ENCODE data around the gene ZNF341. TPM values are rescaled to one million over a fixed set of nuclear protein-coding genes. Genes with fewer than 3 reads are reported as not detected.

ZNF341 gene
- total and polyA plus RNA-seq, 9 of the 15 experiments (the other 6 are each of a cell fraction or from before 2014, with no cell fraction given) = 0.08 to 2.6 (median 1.0) TPM

Other genes starting within 250 kb of the ZNF341 start
- 2.9 and 4.4 TPM in 2 replicates for gene CBFA2T2, start 241.9 kb upstream of the ZNF341 start, total RNA-seq (2014; rRNA removed)
- 3.2 and 5.2 TPM in 2 replicates for gene CBFA2T2, start 241.9 kb upstream of the ZNF341 start, total RNA-seq (2014; rRNA removed; fragmentation: Illumina TruSeq; extraction: Trizol)
- 5.8 and 6.8 TPM in 2 replicates for gene CBFA2T2, start 241.9 kb upstream of the ZNF341 start, total RNA-seq (2015; rRNA removed; fragmentation: Illumina TruSeq; extraction: Trizol)
- gene CBFA2T2, start 241.9 kb upstream of the ZNF341 start, total RNA-seq (2021) = 8.6 and 9.7 TPM in 2 replicates
- gene CBFA2T2, start 241.9 kb upstream of the ZNF341 start, polyA plus RNA-seq (2011; rRNA removed) = 9.6 and 15.6 TPM in 2 replicates
- 7.3 and 8.2 TPM in 2 replicates for gene CBFA2T2, start 241.9 kb upstream of the ZNF341 start, polyA plus RNA-seq (2014; fragmentation: Illumina TruSeq; extraction: Trizol)
- gene CBFA2T2, start 241.9 kb upstream of the ZNF341 start, polyA plus RNA-seq (2014; fragmentation: Nextera tagmentation; extraction: Ambion mirVana) = under 1 TPM; 0.27 to 0.41 TPM
- gene CBFA2T2, start 241.9 kb upstream of the ZNF341 start, polyA plus RNA-seq (2014; rRNA removed) = 7.8 and 8.8 TPM in 2 replicates
- 0.16 TPM in 1 of 2 replicates, not detected in the other for gene C20orf144, start 69.7 kb upstream of the ZNF341 start, total RNA-seq (2014; rRNA removed)
- gene C20orf144, start 69.7 kb upstream of the ZNF341 start, total RNA-seq (2014; rRNA removed; fragmentation: Illumina TruSeq; extraction: Trizol) = 0.11 and 0.16 TPM in 2 replicates
- 0.11 and 0.23 TPM in 2 replicates for gene C20orf144, start 69.7 kb upstream of the ZNF341 start, total RNA-seq (2015; rRNA removed; fragmentation: Illumina TruSeq; extraction: Trizol)
- 0.11 and 0.16 TPM in 2 replicates for gene C20orf144, start 69.7 kb upstream of the ZNF341 start, total RNA-seq (2021)
- 0.10 and 0.11 TPM in 2 replicates for gene C20orf144, start 69.7 kb upstream of the ZNF341 start, polyA plus RNA-seq (2011; rRNA removed)
- 0.12 and 0.22 TPM in 2 replicates for gene C20orf144, start 69.7 kb upstream of the ZNF341 start, polyA plus RNA-seq (2014; fragmentation: Illumina TruSeq; extraction: Trizol)
- under 1 TPM in 1 of 2 experiments, not detected in 1; 0.04 TPM for gene C20orf144, start 69.7 kb upstream of the ZNF341 start, polyA plus RNA-seq (2014; fragmentation: Nextera tagmentation; extraction: Ambion mirVana)
- gene C20orf144, start 69.7 kb upstream of the ZNF341 start, polyA plus RNA-seq (2014; rRNA removed) = 0.16 and 0.23 TPM in 2 replicates
- gene ACTL10, start 65.1 kb upstream of the ZNF341 start, total RNA-seq (2014; rRNA removed) = 0.14 TPM in 1 of 2 replicates, not detected in the other
- gene ACTL10, start 65.1 kb upstream of the ZNF341 start, total RNA-seq (2014; rRNA removed; fragmentation: Illumina TruSeq; extraction: Trizol) = not detected in 2 replicates
- not detected in 2 replicates for gene ACTL10, start 65.1 kb upstream of the ZNF341 start, total RNA-seq (2015; rRNA removed; fragmentation: Illumina TruSeq; extraction: Trizol)
- 0.11 TPM in 1 of 2 replicates, not detected in the other for gene ACTL10, start 65.1 kb upstream of the ZNF341 start, total RNA-seq (2021)
- gene ACTL10, start 65.1 kb upstream of the ZNF341 start, polyA plus RNA-seq (2011; rRNA removed) = not detected in 2 replicates
- gene ACTL10, start 65.1 kb upstream of the ZNF341 start, polyA plus RNA-seq (2014; fragmentation: Illumina TruSeq; extraction: Trizol) = not detected in 2 replicates
- not detected for gene ACTL10, start 65.1 kb upstream of the ZNF341 start, polyA plus RNA-seq (2014; fragmentation: Nextera tagmentation; extraction: Ambion mirVana)
- gene ACTL10, start 65.1 kb upstream of the ZNF341 start, polyA plus RNA-seq (2014; rRNA removed) = 0.07 and 0.13 TPM in 2 replicates
- gene NECAB3, start 57.6 kb upstream of the ZNF341 start, total RNA-seq (2014; rRNA removed) = 52.0 and 74.0 TPM in 2 replicates
- 16.0 and 17.8 TPM in 2 replicates for gene NECAB3, start 57.6 kb upstream of the ZNF341 start, total RNA-seq (2014; rRNA removed; fragmentation: Illumina TruSeq; extraction: Trizol)
- 31.5 and 36.5 TPM in 2 replicates for gene NECAB3, start 57.6 kb upstream of the ZNF341 start, total RNA-seq (2015; rRNA removed; fragmentation: Illumina TruSeq; extraction: Trizol)
- 57.1 and 57.8 TPM in 2 replicates for gene NECAB3, start 57.6 kb upstream of the ZNF341 start, total RNA-seq (2021)
- gene NECAB3, start 57.6 kb upstream of the ZNF341 start, polyA plus RNA-seq (2011; rRNA removed) = 25.6 and 32.7 TPM in 2 replicates
- 35.8 and 37.6 TPM in 2 replicates for gene NECAB3, start 57.6 kb upstream of the ZNF341 start, polyA plus RNA-seq (2014; fragmentation: Illumina TruSeq; extraction: Trizol)
- gene NECAB3, start 57.6 kb upstream of the ZNF341 start, polyA plus RNA-seq (2014; fragmentation: Nextera tagmentation; extraction: Ambion mirVana) = 1 to 10 TPM in 1 of 2 experiments, under 1 TPM in 1; 0.94 to 1.9 TPM
- gene NECAB3, start 57.6 kb upstream of the ZNF341 start, polyA plus RNA-seq (2014; rRNA removed) = 63.3 and 67.6 TPM in 2 replicates
- gene E2F1, start 45.6 kb upstream of the ZNF341 start, total RNA-seq (2014; rRNA removed) = 17.3 and 23.4 TPM in 2 replicates
- 9.0 and 10.8 TPM in 2 replicates for gene E2F1, start 45.6 kb upstream of the ZNF341 start, total RNA-seq (2014; rRNA removed; fragmentation: Illumina TruSeq; extraction: Trizol)
- gene E2F1, start 45.6 kb upstream of the ZNF341 start, total RNA-seq (2015; rRNA removed; fragmentation: Illumina TruSeq; extraction: Trizol) = 14.9 and 15.3 TPM in 2 replicates
- gene E2F1, start 45.6 kb upstream of the ZNF341 start, total RNA-seq (2021) = 24.6 and 25.3 TPM in 2 replicates
- 12.7 and 19.3 TPM in 2 replicates for gene E2F1, start 45.6 kb upstream of the ZNF341 start, polyA plus RNA-seq (2011; rRNA removed)
- gene E2F1, start 45.6 kb upstream of the ZNF341 start, polyA plus RNA-seq (2014; fragmentation: Illumina TruSeq; extraction: Trizol) = 13.1 and 17.8 TPM in 2 replicates
- gene E2F1, start 45.6 kb upstream of the ZNF341 start, polyA plus RNA-seq (2014; fragmentation: Nextera tagmentation; extraction: Ambion mirVana) = under 1 TPM; 0.14 to 0.39 TPM
- 28.9 and 30.6 TPM in 2 replicates for gene E2F1, start 45.6 kb upstream of the ZNF341 start, polyA plus RNA-seq (2014; rRNA removed)
- 5.6 and 9.1 TPM in 2 replicates for gene PXMP4, start 11.7 kb upstream of the ZNF341 start, total RNA-seq (2014; rRNA removed)
- 3.6 and 4.8 TPM in 2 replicates for gene PXMP4, start 11.7 kb upstream of the ZNF341 start, total RNA-seq (2014; rRNA removed; fragmentation: Illumina TruSeq; extraction: Trizol)
- gene PXMP4, start 11.7 kb upstream of the ZNF341 start, total RNA-seq (2015; rRNA removed; fragmentation: Illumina TruSeq; extraction: Trizol) = 4.4 and 6.7 TPM in 2 replicates
- 11.4 and 12.6 TPM in 2 replicates for gene PXMP4, start 11.7 kb upstream of the ZNF341 start, total RNA-seq (2021)
- gene PXMP4, start 11.7 kb upstream of the ZNF341 start, polyA plus RNA-seq (2011; rRNA removed) = 6.7 and 7.3 TPM in 2 replicates
- 9.8 and 10.4 TPM in 2 replicates for gene PXMP4, start 11.7 kb upstream of the ZNF341 start, polyA plus RNA-seq (2014; fragmentation: Illumina TruSeq; extraction: Trizol)
- gene PXMP4, start 11.7 kb upstream of the ZNF341 start, polyA plus RNA-seq (2014; fragmentation: Nextera tagmentation; extraction: Ambion mirVana) = 10 to 100 TPM; 24.4 to 29.1 TPM
- 5.7 and 6.8 TPM in 2 replicates for gene PXMP4, start 11.7 kb upstream of the ZNF341 start, polyA plus RNA-seq (2014; rRNA removed)
- gene CHMP4B, start 79.4 kb downstream of the ZNF341 start, total RNA-seq (2014; rRNA removed) = 35.4 and 39.2 TPM in 2 replicates
- 18.6 and 18.8 TPM in 2 replicates for gene CHMP4B, start 79.4 kb downstream of the ZNF341 start, total RNA-seq (2014; rRNA removed; fragmentation: Illumina TruSeq; extraction: Trizol)
- gene CHMP4B, start 79.4 kb downstream of the ZNF341 start, total RNA-seq (2015; rRNA removed; fragmentation: Illumina TruSeq; extraction: Trizol) = 30.4 and 30.8 TPM in 2 replicates
- 43.9 and 45.1 TPM in 2 replicates for gene CHMP4B, start 79.4 kb downstream of the ZNF341 start, total RNA-seq (2021)
- 25.2 and 31.8 TPM in 2 replicates for gene CHMP4B, start 79.4 kb downstream of the ZNF341 start, polyA plus RNA-seq (2011; rRNA removed)
- 55.9 and 61.8 TPM in 2 replicates for gene CHMP4B, start 79.4 kb downstream of the ZNF341 start, polyA plus RNA-seq (2014; fragmentation: Illumina TruSeq; extraction: Trizol)
- 1 to 10 TPM; 1.8 to 2.5 TPM for gene CHMP4B, start 79.4 kb downstream of the ZNF341 start, polyA plus RNA-seq (2014; fragmentation: Nextera tagmentation; extraction: Ambion mirVana)
- 51.9 and 64.7 TPM in 2 replicates for gene CHMP4B, start 79.4 kb downstream of the ZNF341 start, polyA plus RNA-seq (2014; rRNA removed)

All from K562 (cell line).